Keratinocyte (primary cell): ENCODE results near the gene FBXL17. TPM values are rescaled to one million over a fixed set of nuclear protein-coding genes. Genes with fewer than 3 reads are reported as not detected.

ENCODE experiments used
- DNase-seq: peaks from one replicate; pipeline ENCODE4 v3.0.0-alpha.2; 2011; ENCODE audit warnings: low read depth, missing footprints, low spot score
- FAIRE-seq: peaks from 2 replicates; lab custom pipeline; 2011; peaks lifted over from hg19 to GRCh38; lab: Jason Lieb, UNC
- H2AFZ ChIP-seq: 2 replicates; pipeline ENCODE4 v1.6.0; 2012; ENCODE audit warnings: low read length, control low read depth, inconsistent platforms; ENCODE audit not compliant: control insufficient read depth
- H3K27ac ChIP-seq: 2 replicates; pipeline ENCODE4 v1.5.1; 2011; ENCODE audit warnings: low read length; ENCODE audit not compliant: control insufficient read depth, insufficient read depth
- H3K27me3 ChIP-seq: 3 replicates; pipeline ENCODE4 v1.6.0; 2011; ENCODE audit warnings: low read length; ENCODE audit not compliant: control insufficient read depth, insufficient read depth; ENCODE audit errors: extremely low read depth
- H3K36me3 ChIP-seq, 2 experiments: 2 replicates in 1 of 2; 3 replicates in 1 of 2; pipeline ENCODE4 v1.5.1; 2011; ENCODE audit warnings: low read length in 2 of 2, mild to moderate bottlenecking in 1 of 2; ENCODE audit not compliant: control insufficient read depth in 2 of 2, insufficient read depth in 2 of 2; ENCODE audit errors: extremely low read depth in 1 of 2
- H3K4me1 ChIP-seq: 3 replicates; pipeline ENCODE4 v1.5.1; 2011; ENCODE audit warnings: low read length; ENCODE audit not compliant: control insufficient read depth, insufficient read depth; ENCODE audit errors: extremely low read depth
- H3K4me2 ChIP-seq: 3 replicates; pipeline ENCODE4 v1.6.0; 2011; ENCODE audit warnings: low read depth, low read length; ENCODE audit not compliant: control insufficient read depth, insufficient read depth; ENCODE audit errors: extremely low read depth
- H3K4me3 ChIP-seq, 3 experiments: fragments of 200-600 bp in 1 of 3; sonication (generic) in 1 of 3; 2 replicates in 2 of 3; 3 replicates in 1 of 3; pipeline ENCODE4 v1.5.1; 2011 to 2016; ENCODE audit warnings: low read length in 3 of 3, mild to moderate bottlenecking in 3 of 3, control low read depth in 2 of 3, inconsistent platforms in 1 of 3, low read depth in 1 of 3, mixed read lengths in 1 of 3, mixed run types in 1 of 3, moderate library complexity in 1 of 3; ENCODE audit not compliant: control insufficient read depth in 2 of 3, insufficient read depth in 2 of 3; ENCODE audit errors: extremely low read depth in 1 of 3
- H3K79me2 ChIP-seq: 2 replicates; pipeline ENCODE4 v1.6.0; 2012; ENCODE audit warnings: low read length; ENCODE audit not compliant: control insufficient read depth, insufficient read depth
- H3K9ac ChIP-seq: 3 replicates; pipeline ENCODE4 v1.6.0; 2011; ENCODE audit warnings: low read length; ENCODE audit not compliant: control insufficient read depth, insufficient read depth; ENCODE audit errors: extremely low read depth
- H3K9me1 ChIP-seq: 3 replicates; pipeline ENCODE4 v1.6.0; 2011; ENCODE audit warnings: low read length; ENCODE audit not compliant: control insufficient read depth, insufficient read depth; ENCODE audit errors: extremely low read depth
- H3K9me3 ChIP-seq: 2 replicates; pipeline ENCODE4 v1.5.1; 2012; ENCODE audit warnings: low read depth, low read length; ENCODE audit not compliant: control insufficient read depth
- H4K20me1 ChIP-seq: 3 replicates; pipeline ENCODE4 v1.6.0; 2011; ENCODE audit warnings: low read length; ENCODE audit not compliant: control insufficient read depth, insufficient read depth; ENCODE audit errors: extremely low read depth
- CTCF ChIP-seq, 3 experiments: IDR thresholded peaks in 1 of 3; conservative IDR thresholded peaks in 1 of 3; optimal IDR thresholded peaks in 1 of 3; 2 replicates in 2 of 3; 3 replicates in 1 of 3; pipeline versions ENCODE3 to v1.5.1; 2011; ENCODE audit warnings: low read length in 3 of 3, mild to moderate bottlenecking in 3 of 3, moderate library complexity in 2 of 3, control low read depth in 1 of 3, inconsistent platforms in 1 of 3; ENCODE audit not compliant: insufficient read depth in 2 of 3; ENCODE audit errors: extremely low read depth in 1 of 3
- EZH2 ChIP-seq: IDR thresholded peaks from one replicate; pipeline ENCODE4 v1.6.1; 2012; ENCODE audit warnings: inconsistent platforms, mild to moderate bottlenecking, low read length, moderate library complexity
- dilution Hi-C: fragments of 300-500 bp; cut with MboI; formaldehyde crosslinking; loops from one replicate; pipeline ENCODE4 v1.7.0; 2020; ENCODE audit warnings: low sequenced_read_pairs; ENCODE audit not compliant: extremely low pct_ligation_motif_present
- polyA plus RNA-seq, 5 experiments: library from polyadenylated mRNA; depleted of rRNA in 3 of 5; stranded (reverse) in 3 of 5; stranded (forward) in 1 of 5; unstranded in 1 of 5; fragments of >200 nt; gene quantifications; 1 replicate in 1 of 5; 2 replicates in 3 of 5; 3 replicates in 1 of 5; pipeline versions ENCODE4 v1.2.1 to v1.2.3, GENCODE V29; 2011 to 2012; ENCODE audit warnings: missing spikeins in 2 of 5, low read depth in 1 of 5, low replicate concordance in 1 of 5

The FBXL17 gene
- polyA plus RNA-seq, 1 donor (not counting 4 experiments of a cell fraction or from before 2014, with no cell fraction given), result 5.7 TPM

- Histone ChIP-seq H4K20me1 (no peaks in the 10 kb centered on the region), H3K79me2 (no peaks in the 10 kb centered on the region), H3K27ac (no peak overlapping the region), H3K4me2 (no peak overlapping the region), H3K9me3 (no peaks in the 10 kb centered on the region), H3K4me3 (no peak overlapping the region), H3K9me1 (no peaks in the 10 kb centered on the region), H3K9ac (no peak overlapping the region), H3K4me1 (no peaks in the 10 kb centered on the region), H3K36me3 (no peaks in the 10 kb centered on the region), H2AFZ (no peak overlapping the region), H3K27me3 (no peaks in the 10 kb centered on the region)
- TF ChIP-seq EZH2, result no peak
- no peak for TF ChIP-seq CTCF (optimal IDR thresholded peaks at IDR 0.05 in 1 of 3, IDR thresholded peaks at IDR 0.05 in 1 of 3, conservative IDR thresholded peaks at IDR 0.05 in 1 of 3; ENCODE audit: extremely low read depth in 1 of 3, insufficient read depth in 2 of 3, low read length in 3 of 3)
- FAIRE-seq (no peak), DNase-seq (no peak)
- dilution Hi-C loops, result no loop called here
Measured at GRCh38 chr5:108238461-108238860, 143.4 kb downstream of the FBXL17 start.

- FAIRE-seq (no peak), DNase-seq (no peak)
- no peaks in the 10 kb centered on the region for H4K20me1 ChIP-seq
- no peaks in the 10 kb centered on the region for H3K27me3 ChIP-seq
- dilution Hi-C loops, result no loop called here
- no peak overlapping the region for H3K4me3 ChIP-seq
- TF ChIP-seq CTCF (optimal IDR thresholded peaks at IDR 0.05 in 1 of 3, IDR thresholded peaks at IDR 0.05 in 1 of 3, conservative IDR thresholded peaks at IDR 0.05 in 1 of 3; ENCODE audit: extremely low read depth in 1 of 3, insufficient read depth in 2 of 3, low read length in 3 of 3) (no peak), EZH2 (no peak)
- H3K79me2 ChIP-seq, result no peaks in the 10 kb centered on the region
- no peaks in the 10 kb centered on the region for H3K36me3 ChIP-seq
- H3K27ac ChIP-seq, result no peak overlapping the region
- no peaks in the 10 kb centered on the region for H3K9me3 ChIP-seq
- H2AFZ ChIP-seq, result no peak overlapping the region
- H3K9me1 ChIP-seq, result no peaks in the 10 kb centered on the region
- no peaks in the 10 kb centered on the region for H3K4me1 ChIP-seq
- no peak overlapping the region for H3K9ac ChIP-seq
- H3K4me2 ChIP-seq, result no peak overlapping the region
Measured at GRCh38 chr5:108233617-108234155, 148.2 kb downstream of the FBXL17 start.
